ENCODE data around the gene SRMS.

DNA sequence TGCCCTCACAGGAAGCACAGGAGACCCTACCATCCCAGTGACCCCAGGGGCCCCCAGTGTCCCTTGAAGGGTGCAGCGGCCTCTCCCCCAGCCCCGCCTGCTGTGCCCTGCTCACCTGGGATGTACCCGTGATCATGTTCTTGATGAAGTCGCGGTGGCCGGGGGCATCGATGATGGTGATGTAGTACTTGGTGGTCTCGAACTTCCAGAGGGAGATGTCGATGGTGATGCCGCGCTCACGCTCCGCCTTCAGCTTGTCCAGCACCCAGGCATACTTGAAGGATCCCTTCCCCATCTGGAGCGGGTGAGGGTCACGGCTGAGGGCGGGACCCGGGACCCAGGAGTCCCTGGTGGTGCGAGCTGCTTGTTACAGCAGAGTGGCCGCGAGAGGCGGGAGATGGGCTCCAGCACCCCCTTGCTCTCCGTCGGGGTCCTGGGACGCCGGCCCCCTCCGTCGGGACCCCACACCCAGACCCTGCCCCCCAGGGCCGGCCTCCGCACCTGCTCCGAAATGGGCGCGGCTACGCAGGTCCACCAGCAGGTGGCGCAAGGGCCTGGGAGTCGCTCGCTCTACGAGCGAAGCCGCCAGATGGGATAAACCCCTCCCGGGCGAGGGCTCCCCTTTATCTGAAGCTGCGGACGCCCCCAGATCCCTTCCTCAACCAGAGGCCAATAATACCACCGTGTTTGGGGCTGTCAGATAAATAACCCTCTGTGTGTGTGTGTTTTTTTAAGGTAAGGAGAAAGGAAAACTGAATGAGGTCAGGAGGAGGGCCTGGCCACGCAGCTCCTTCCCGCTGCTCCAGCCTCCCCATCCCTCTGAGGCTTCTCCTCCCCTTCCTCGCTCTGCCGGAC is 51.6 kb downstream of the SRMS start:
- TF ChIP-seq EZH2 (IDR thresholded peaks at IDR 0.05), result no peak
- no peak for TF ChIP-seq POLR2AphosphoS5 (IDR thresholded peaks at IDR 0.05; ENCODE audit: borderline replicate concordance, low read depth, low read length)
